AG10803 (cell line): Measurements from ENCODE around the gene TMEM204.

Experiments used
- DNase-seq: peaks from one replicate; pipeline ENCODE4 v3.0.0; 2010; ENCODE audit warnings: low read depth
- H3K4me3 ChIP-seq: 2 replicates; pipeline ENCODE4 v1.5.1; 2011; ENCODE audit warnings: mild to moderate bottlenecking, low read length, control low read depth
- CTCF ChIP-seq: conservative IDR thresholded peaks from 2 replicates; pipeline ENCODE4 v1.5.1; 2011; ENCODE audit warnings: mild to moderate bottlenecking, low read length, control low read depth, inconsistent platforms

The TMEM204 gene

DNA sequence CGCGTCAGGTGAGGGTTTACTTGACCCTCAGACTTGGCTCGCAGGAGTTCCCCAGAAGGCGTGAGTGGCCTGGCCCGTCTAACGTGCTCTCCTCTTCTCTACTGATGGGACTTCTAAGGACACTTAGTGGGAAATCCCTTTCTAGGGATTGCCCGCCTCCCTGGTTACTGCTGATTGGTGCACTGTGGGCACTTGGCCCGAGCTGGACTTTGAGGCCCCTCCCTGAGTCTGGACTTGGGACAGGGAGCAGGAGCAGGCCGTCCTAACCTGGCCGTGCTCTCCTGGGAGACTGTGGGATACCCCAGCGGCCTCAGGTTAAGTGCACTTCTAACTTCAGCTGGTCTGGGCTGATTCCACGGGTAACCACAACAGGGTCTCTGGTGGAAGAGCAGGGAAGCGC lies 63.7 kb downstream of the TMEM204 start:
- H3K4me3 ChIP-seq = no peak overlapping the region
- TF ChIP-seq CTCF = no peak
- DNase-seq = no peak

DNA sequence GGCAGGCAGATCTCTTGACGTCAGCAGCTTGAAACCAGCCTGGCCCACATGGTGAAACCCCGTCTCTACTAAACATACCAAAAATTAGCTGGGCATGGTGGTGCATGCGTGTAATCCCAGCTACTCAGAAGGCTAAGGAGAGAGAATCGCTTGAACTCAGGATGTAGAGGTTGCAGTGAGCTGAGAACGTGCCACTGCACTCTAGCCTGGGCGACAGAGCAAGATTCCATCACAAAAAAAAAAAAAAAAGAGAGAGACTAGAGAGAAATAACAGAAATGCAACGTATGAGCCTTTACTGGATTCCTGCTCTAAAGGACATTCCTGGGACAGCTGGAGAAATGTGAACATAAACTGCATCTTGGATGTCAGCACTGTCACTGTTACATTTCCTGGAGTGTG lies 67.6 kb downstream of the TMEM204 start:
- no peak for DNase-seq
- no peak overlapping the region for H3K4me3 ChIP-seq
- no peak for TF ChIP-seq CTCF

DNA sequence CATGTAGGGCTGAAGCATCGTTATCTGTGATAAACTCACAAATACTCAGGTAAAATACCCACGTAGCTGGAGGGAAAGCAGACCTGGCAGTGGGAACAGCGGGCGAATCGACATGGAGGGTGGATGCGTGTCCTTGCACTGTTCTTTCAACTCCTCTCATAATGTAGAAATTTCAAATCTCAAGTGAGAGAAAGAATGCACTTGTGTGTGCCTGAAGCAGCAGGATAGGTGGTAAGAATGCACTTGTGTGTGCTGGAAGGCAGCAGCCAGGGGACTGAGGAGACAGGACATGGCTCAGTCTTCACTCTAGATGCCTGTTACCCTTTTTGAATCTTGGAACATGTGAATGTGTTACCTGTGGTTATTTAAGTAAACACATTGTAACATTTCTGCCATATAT lies 68.0 kb downstream of the TMEM204 start:
- H3K4me3 ChIP-seq = no peak overlapping the region
- TF ChIP-seq CTCF = no peak
- no peak for DNase-seq

GRCh38 chr16:1602285-1602684 lies 68.8 kb downstream of the TMEM204 start:
- TF ChIP-seq CTCF = no peak
- H3K4me3 ChIP-seq = no peak overlapping the region
- no peak for DNase-seq
